AG04450 (cell line): ENCODE results near the gene RHEX. TPM values are rescaled to one million over a fixed set of nuclear protein-coding genes. Genes with fewer than 3 reads are reported as not detected.

Source experiments
- CTCF ChIA-PET: fragments of 300-600, 350-600 bp; formaldehyde crosslinking; extraction: SDS; loops from one replicate; lab custom pipeline; 2022; ENCODE audit warnings: antibody characterized with exemption, inconsistent platforms; lab: Charles Lee
- POLR2A ChIA-PET: fragments of 350-600 bp; formaldehyde crosslinking; extraction: SDS; loops from one replicate; lab custom pipeline; 2021; ENCODE audit warnings: antibody characterized with exemption, inconsistent platforms; lab: Yijun Ruan, JAX
- DNase-seq: peaks from one replicate; pipeline ENCODE4 v3.0.0-alpha.2; 2011; ENCODE audit warnings: low read depth, low spot score
- H3K27ac ChIP-seq: one replicate; pipeline ENCODE4 v1.5.1; 2012; ENCODE audit warnings: low read depth, low read length, control low read depth
- H3K27me3 ChIP-seq: one replicate; pipeline ENCODE4 v1.6.0; 2012; ENCODE audit warnings: low read length; ENCODE audit not compliant: control insufficient read depth, insufficient read depth
- H3K4me3 ChIP-seq: 2 replicates; pipeline ENCODE4 v1.5.1; 2011; ENCODE audit warnings: mild to moderate bottlenecking, low read depth, low read length, control low read depth
- H3K9me3 ChIP-seq: 2 replicates; pipeline ENCODE4 v1.5.1; 2012; ENCODE audit warnings: low read length; ENCODE audit not compliant: control insufficient read depth, insufficient read depth
- CTCF ChIP-seq: IDR thresholded peaks from 2 replicates; pipeline ENCODE4 v1.5.1; 2011; ENCODE audit warnings: low read depth, low read length, control low read depth, inconsistent platforms
- polyA plus RNA-seq: library from polyadenylated mRNA; depleted of rRNA; stranded (reverse); fragments of >200 nt; gene quantifications from 2 replicates; pipeline ENCODE4 v1.2.3, GENCODE V29; 2011

The RHEX gene
- polyA plus RNA-seq, 1 experiment = not detected

GRCh38 chr1:206122686-206123085, 69.7 kb downstream of the RHEX start:
- ChIA-PET CTCF (interaction anchor here (1.7 kb wide), 1 partner anchor 17 kb away, joined by 5 read pairs; no protein-coding TSS in a partner anchor), POLR2A (no interaction called here)
- H3K27ac ChIP-seq = no peak overlapping the region
- H3K27me3 ChIP-seq = peaks cover 28% of the 10 kb centered on the region
- no peak for DNase-seq
- H3K4me3 ChIP-seq = no peak overlapping the region
- H3K9me3 ChIP-seq = no peaks in the 10 kb centered on the region; the same call in 1 of the 2 replicates
- no peak for TF ChIP-seq CTCF

GRCh38 chr1:206125346-206125745, 72.4 kb downstream of the RHEX start:
- Histone ChIP-seq H3K27me3 (peaks cover 36% of the 10 kb centered on the region), H3K27ac (no peak overlapping the region), H3K4me3 (no peak overlapping the region), H3K9me3 (no peaks in the 10 kb centered on the region; the same call in 1 of the 2 replicates)
- DNase-seq = no peak
- POLR2A ChIA-PET = no interaction called here
- TF ChIP-seq CTCF = no peak
- CTCF ChIA-PET = no interaction called here

GRCh38 chr1:206127336-206127735, 74.4 kb downstream of the RHEX start:
- H3K27ac ChIP-seq = no peak overlapping the region
- CTCF ChIA-PET = interaction anchor here (1.1 kb wide), 1 partner anchor 21 kb away, joined by 3 read pairs; no protein-coding TSS in a partner anchor
- peaks cover 39% of the 10 kb centered on the region for H3K27me3 ChIP-seq
- no peak overlapping the region for H3K4me3 ChIP-seq
- DNase-seq = no peak
- POLR2A ChIA-PET = no interaction called here
- no peaks in the 10 kb centered on the region; the same call in 1 of the 2 replicates for H3K9me3 ChIP-seq
- no peak for TF ChIP-seq CTCF

GRCh38 chr1:206128196-206128595, 75.2 kb downstream of the RHEX start:
- ChIA-PET POLR2A (no interaction called here), CTCF (interaction anchor here (0.9 to 1.1 kb wide), 2 partner anchors 14 to 21 kb away, joined by 3 read pairs; no protein-coding TSS in a partner anchor)
- DNase-seq = no peak

GRCh38 chr1:206131037-206131436, 78.1 kb downstream of the RHEX start:
- no peak overlapping the region for H3K4me3 ChIP-seq
- no peaks in the 10 kb centered on the region for H3K9me3 ChIP-seq
- no peak for TF ChIP-seq CTCF
- H3K27me3 ChIP-seq = peaks cover 43% of the 10 kb centered on the region
- no peak for DNase-seq
- CTCF ChIA-PET = no interaction called here
- POLR2A ChIA-PET = interaction anchor here (0.7 kb wide), 2 partner anchors 438 to 892 kb away, joined by 4 to 5 read pairs; no protein-coding TSS in a partner anchor
- no peak overlapping the region for H3K27ac ChIP-seq

More at GRCh38 chr1:206128196-206128595, 75.2 kb downstream of the RHEX start:
- no peaks in the 10 kb centered on the region; the same call in 1 of the 2 replicates for H3K9me3 ChIP-seq
- H3K4me3 ChIP-seq = no peak overlapping the region
- no peak overlapping the region for H3K27ac ChIP-seq
- TF ChIP-seq CTCF = no peak
- peaks cover 41% of the 10 kb centered on the region for H3K27me3 ChIP-seq
